HG03280 (cell line): ENCODE data around the gene METRNL.
"Not testable (repeated sequence)": the region's sequence is repeated elsewhere in the genome, so short reads cannot be mapped to it uniquely, and the experiment has no call there.

ENCODE experiments used
- ATAC-seq: cut with Tn5 transposase; IDR thresholded peaks from one replicate; pipeline ENCODE4 v1.9.1; 2021; ENCODE audit warnings: mild to moderate bottlenecking, moderate library complexity; ENCODE audit not compliant: unreplicated experiment

The METRNL gene

GRCh38 chr17:83065660-83066542 lies 13.5 kb upstream of the METRNL start:
- ATAC-seq: no peak

DNA sequence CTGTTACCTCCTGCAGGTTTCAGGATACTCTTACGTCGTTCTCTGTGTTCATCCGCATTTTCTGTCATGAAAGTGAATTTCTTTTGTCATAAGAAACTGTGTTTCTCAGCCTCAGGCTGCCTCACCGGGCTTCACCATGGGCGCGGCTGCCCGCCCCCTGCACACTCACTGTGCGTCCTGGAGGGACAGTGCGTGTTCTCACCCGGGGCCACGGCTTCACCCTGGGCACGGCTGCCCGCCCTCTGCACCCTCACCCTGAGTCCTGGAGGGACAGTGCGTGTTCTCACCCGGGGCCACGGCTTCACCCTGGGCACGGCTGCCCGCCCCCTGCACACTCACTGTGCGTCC lies 12.9 kb upstream of the METRNL start:
- not testable (repeated sequence) for ATAC-seq

- no peak for ATAC-seq
Observed at GRCh38 chr17:83067071-83067717, 12.2 kb upstream of the METRNL start.

GRCh38 chr17:83067718-83068261 lies 11.6 kb upstream of the METRNL start:
- ATAC-seq: no peak

DNA sequence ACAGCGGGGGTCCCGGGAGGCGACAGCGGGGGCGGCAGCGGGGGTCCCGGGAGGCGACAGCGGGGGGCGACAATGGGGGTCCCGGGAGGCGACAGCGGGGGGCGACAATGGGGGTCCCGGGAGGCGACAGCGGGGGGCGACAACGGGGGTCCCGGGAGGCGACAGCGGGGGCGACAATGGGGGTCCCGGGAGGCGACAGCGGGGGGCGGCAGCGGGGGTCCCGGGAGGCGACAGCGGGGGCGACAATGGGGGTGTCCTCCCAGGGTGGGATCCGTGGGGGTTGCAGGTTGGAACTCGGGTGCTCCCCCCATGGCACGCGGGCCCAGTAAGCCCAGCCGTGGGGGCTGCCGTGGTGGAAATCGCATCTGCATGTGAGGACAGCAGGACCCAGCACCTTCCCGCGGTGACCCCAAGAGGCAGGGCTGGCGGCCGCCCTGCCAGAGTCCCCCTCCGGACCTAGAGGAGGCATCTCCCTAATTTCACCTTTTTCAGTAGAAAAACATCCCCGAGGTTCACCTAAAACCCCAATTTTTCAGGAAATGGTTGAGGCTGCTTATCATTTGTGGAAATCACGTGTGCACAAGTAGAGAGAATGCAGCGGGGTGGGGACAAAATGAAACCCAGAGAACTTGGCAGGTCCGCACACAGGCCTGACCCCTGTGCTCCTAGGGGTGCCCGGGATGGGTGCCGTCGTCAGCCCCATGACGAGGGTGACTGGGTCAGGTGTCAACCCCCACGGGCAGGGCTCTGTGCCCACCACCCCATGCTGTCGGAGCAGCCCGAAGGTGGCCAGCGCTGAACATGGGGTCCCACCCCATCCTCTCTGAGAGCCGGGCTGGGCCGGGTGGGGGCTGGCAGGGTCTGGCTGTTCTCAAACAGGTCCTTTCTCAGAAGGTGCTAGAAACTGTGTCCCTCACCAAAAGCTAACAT lies 10.5 kb upstream of the METRNL start:
- ATAC-seq: no peak

DNA sequence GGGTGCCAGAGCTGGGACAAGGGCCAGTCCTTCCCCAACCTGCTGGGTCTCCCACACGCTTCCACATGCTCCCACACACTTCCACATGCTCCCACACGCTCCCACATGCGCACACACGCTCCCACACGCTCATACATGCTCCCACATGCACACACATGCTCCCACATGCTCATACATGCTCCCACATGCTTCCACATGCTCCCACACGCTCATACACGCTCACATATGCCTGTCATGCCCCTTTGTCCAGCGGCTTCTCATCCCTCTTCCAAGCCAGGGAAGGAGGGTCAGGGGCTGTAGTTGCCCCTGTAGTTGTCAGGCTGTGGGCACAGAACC lies 9.9 kb upstream of the METRNL start:
- ATAC-seq: no peak

- no peak for ATAC-seq
Observed at GRCh38 chr17:83069931-83070742, 9.3 kb upstream of the METRNL start.

GRCh38 chr17:83070800-83071341 lies 8.5 kb upstream of the METRNL start:
- no peak for ATAC-seq

GRCh38 chr17:83071365-83071764 lies 8.0 kb upstream of the METRNL start:
- no peak for ATAC-seq

- no peak for ATAC-seq
Observed at GRCh38 chr17:83071966-83072562, 7.3 kb upstream of the METRNL start.

- ATAC-seq: no peak
Observed at GRCh38 chr17:83072600-83073358, 6.6 kb upstream of the METRNL start.

GRCh38 chr17:83073389-83074063 lies 5.9 kb upstream of the METRNL start:
- no peak for ATAC-seq

GRCh38 chr17:83074486-83075223 lies 4.8 kb upstream of the METRNL start:
- ATAC-seq: no peak

DNA sequence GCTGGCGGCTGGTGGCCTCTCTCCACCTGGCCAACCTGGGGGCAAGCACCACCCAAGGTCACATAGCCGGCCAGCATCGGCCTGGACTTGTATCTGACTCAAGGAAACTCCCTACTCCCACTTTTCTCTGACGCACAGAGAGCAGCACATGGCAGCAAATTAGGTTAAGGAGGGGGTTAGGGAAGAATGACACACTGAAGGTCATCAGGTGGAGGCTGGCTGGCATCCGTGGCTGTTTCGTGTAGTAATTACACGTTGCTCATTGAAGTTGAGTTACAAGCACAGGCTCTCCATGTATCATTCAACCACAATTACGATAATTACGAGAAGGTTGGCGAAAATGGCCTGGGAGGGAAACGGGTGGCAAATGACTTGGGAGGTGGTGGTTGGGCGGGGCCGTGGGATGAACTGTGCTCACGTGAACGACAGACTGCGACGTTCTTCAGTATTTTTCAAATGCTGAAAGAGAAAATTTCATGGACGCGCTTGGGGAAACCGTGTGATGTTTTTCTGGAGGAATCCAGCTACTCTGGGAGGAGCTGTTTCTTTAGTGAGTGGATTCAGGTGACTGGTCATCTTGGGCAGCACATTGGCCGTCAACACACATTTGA lies 4.0 kb upstream of the METRNL start:
- no peak for ATAC-seq

- no peak for ATAC-seq
Observed at GRCh38 chr17:83076938-83077337, 2.5 kb upstream of the METRNL start.

DNA sequence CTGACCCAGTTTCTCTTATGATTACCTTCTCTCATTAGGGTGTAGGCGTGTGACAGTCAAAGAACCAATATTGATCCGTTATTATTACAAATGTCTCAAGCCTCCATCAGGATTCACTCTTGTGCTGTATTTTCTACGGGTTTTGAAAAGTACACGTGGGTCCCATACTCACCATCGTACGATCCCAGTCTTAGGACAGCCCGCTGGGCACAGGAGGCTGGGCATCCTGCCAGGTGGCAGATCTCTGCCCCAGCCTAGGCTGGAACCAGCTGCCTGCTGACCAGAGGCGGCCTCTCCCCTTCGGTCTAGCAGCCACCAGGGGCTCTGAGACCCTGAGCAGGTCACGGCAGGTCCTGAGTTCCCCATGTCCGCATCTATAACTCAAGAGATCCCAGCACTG lies 2.0 kb upstream of the METRNL start:
- ATAC-seq: no peak

DNA sequence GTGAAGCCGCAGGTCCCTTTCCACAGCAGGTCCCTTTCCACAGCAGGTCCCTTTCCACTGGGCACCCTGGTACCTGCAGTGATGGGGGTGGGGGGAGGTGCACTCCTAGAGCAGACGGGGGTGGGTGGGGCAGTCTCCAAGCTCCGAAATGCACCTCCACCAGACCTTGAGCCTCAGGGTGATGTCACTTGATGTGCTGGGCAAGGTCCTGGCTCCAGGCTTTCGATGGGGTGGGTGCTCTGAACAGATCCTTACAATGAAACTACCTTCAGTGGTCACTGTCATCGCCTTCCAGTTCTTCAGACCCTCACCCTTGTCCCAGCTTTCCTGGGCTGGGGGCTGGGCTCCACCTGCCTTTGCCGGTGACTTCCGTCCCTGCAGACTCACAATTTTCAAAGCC lies 1.5 kb upstream of the METRNL start:
- no peak for ATAC-seq
